Stimulated activated naive CD8-positive, alpha-beta T cell treated with anti-CD3 and anti-CD28 coated beads, Interleukin-15, amount 100 ng/mL, for 72 hours (primary cell): Measurements from ENCODE around the gene SLC30A2.

Experiments used
- ATAC-seq: fragments of 150-1000 bp; cut with Tn5 transposase; 2 replicates; pipeline ENCODE4 v1.10.0; 2021; ENCODE audit warnings: mild to moderate bottlenecking, moderate library complexity
- DNase-seq, 2 donors: peaks; one replicate each; pipeline ENCODE4 v3.0.0; 2021 to 2022
- H3K27ac Mint-ChIP-seq, 2 donors: one replicate each; pipeline ENCODE4 v1.8.0; 2022; ENCODE audit warnings: mild to moderate bottlenecking in 2 of 2, mixed read lengths in 2 of 2, moderate library complexity in 2 of 2
- H3K27me3 Mint-ChIP-seq: one replicate; pipeline ENCODE4 v1.8.0; 2022; ENCODE audit warnings: mixed read lengths
- H3K4me1 Mint-ChIP-seq: one replicate; pipeline ENCODE4 v1.8.0; 2022; ENCODE audit warnings: mild to moderate bottlenecking, mixed read lengths
- H3K4me3 Mint-ChIP-seq, 2 donors: one replicate each; pipeline ENCODE4 v1.8.0; 2022; ENCODE audit warnings: mild to moderate bottlenecking in 2 of 2, mixed read lengths in 2 of 2, moderate library complexity in 1 of 2
- H3K9me3 Mint-ChIP-seq, 2 donors: one replicate each; pipeline ENCODE4 v1.8.0; 2022; ENCODE audit warnings: mixed read lengths in 2 of 2

Gene SLC30A2

DNA sequence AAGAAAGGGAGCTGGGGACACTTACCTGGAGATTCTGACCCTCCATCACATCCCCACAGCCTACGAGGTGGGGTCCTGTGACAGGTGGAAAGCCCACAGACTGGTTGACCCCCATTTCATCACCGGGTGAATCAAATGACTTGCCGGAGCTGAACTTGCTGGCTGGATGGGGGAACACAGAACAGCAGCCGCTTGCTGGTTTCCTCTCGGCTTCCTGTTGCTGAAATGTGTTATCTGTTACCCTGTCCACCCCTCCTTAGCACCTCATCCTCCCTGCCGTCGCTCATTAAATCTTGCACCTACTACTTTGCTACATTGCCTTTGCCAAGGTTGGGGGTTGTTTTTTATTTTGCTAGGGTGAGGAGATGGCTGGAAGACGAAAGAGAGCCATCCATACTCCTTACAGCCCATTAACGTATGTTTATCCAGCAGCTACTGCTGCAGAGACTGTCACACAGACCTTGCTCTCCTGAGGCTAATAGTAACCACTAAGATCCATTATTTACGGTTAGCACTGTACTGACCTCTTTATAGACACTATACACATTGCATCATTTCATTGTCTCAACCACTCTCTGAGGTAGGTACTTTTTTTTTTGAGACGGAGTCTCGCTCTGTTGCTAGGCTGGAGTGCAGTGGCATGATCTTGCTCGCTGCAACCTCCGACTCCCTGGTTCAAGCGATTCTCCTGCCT, 55.1 kb downstream of the SLC30A2 start:
- peak overlapping the region; percentile 67 to 85 for H3K4me3 Mint-ChIP-seq
- peaks cover 65% of the 10 kb centered on the region for H3K4me1 Mint-ChIP-seq
- ATAC-seq (peak; percentile 89), DNase-seq (peak; percentile 33 to 61)
- peak overlapping the region; percentile 96 to 97 for H3K27ac Mint-ChIP-seq
- H3K27me3 Mint-ChIP-seq: no peaks in the 10 kb centered on the region
- H3K9me3 Mint-ChIP-seq: no peaks in the 10 kb centered on the region

DNA sequence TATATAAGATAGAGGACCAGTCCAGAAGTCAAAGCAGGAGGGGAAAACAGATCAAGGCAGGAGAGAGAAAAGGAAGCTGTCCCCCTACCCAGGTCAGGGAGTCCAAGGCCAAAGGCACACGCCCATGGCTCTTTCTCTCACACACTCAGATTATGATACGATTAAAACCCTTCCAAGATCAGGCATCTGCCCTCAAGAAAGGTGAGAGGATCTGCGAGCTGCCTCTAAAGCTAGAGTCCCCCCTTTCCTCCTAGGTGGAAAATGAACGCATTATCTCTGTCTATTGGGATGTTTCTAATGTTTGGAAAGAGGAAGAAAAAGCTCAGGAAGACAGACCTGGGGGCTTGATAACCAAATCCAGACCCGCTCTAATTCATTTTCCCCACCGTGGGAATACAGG, 55.7 kb downstream of the SLC30A2 start:
- no peak for ATAC-seq
- Mint-ChIP-seq H3K4me1 (peaks cover 71% of the 10 kb centered on the region), H3K9me3 (no peaks in the 10 kb centered on the region), H3K27me3 (no peaks in the 10 kb centered on the region), H3K27ac (peak overlapping the region; percentile 96 to 97), H3K4me3 (peak overlapping the region; percentile 67 to 85)
- no peak for DNase-seq

GRCh38 chr1:25989440-25990234, 56.3 kb downstream of the SLC30A2 start:
- Mint-ChIP-seq H3K27ac (peak overlapping the region; percentile 96 to 97), H3K4me3 (peak overlapping the region; percentile 67 to 85), H3K27me3 (no peaks in the 10 kb centered on the region), H3K4me1 (peaks cover 72% of the 10 kb centered on the region), H3K9me3 (no peaks in the 10 kb centered on the region)
- ATAC-seq (no peak), DNase-seq (no peak)

DNA sequence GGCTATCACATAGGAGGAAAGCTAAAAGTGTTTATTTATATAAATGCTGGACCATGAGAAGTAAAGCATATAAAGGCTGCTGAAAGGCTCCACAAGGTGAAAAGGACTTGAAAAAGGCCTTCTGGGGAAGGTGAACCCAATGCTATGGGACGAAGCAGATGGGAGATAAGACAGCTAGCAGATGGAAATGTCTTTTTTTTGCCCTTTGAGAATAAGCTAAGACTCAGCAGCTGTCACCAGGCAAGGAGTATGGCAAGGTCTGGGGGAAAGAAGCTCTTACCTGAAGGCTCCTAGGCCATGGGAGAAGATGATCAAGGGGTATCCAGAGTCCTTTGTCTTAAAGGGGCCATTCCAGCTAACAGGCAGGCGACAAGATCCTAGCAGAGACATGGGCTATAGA, 58.0 kb downstream of the SLC30A2 start:
- no peak for ATAC-seq
- Mint-ChIP-seq H3K27me3 (no peaks in the 10 kb centered on the region), H3K27ac (no peak overlapping the region), H3K4me1 (peaks cover 61% of the 10 kb centered on the region), H3K9me3 (no peaks in the 10 kb centered on the region), H3K4me3 (no peak overlapping the region)
- DNase-seq: no peak
